GM12878 (cell line): ENCODE results near the gene PTPN14.

ENCODE experiments used
- FOXM1 ChIP-seq: IDR thresholded peaks from 2 replicates; pipeline ENCODE4 v1.6.1; 2012; ENCODE audit warnings: low read depth, mild to moderate bottlenecking, inconsistent platforms, low read length, moderate library complexity
- MXI1 ChIP-seq: fragments of 150-350 bp; IDR thresholded peaks from 2 replicates; pipeline ENCODE4 v1.6.1; 2011; ENCODE audit warnings: low read depth, mild to moderate bottlenecking, inconsistent platforms, low read length, improper control_type of control experiment
- NFXL1 ChIP-seq: fragments of 450-650 bp; IDR thresholded peaks from 2 replicates; pipeline ENCODE4 v1.6.1; 2017; ENCODE audit warnings: antibody characterized with exemption, mild to moderate bottlenecking, borderline replicate concordance
- POLR2A ChIP-seq: IDR thresholded peaks from 2 replicates; pipeline ENCODE4 v1.6.1; 2011; ENCODE audit warnings: low read depth, mild to moderate bottlenecking, low read length
- TBL1XR1 ChIP-seq: IDR thresholded peaks from 2 replicates; pipeline ENCODE4 v1.6.1; 2012; ENCODE audit warnings: low read depth, low read length, improper control_type of control experiment
- YY1 ChIP-seq: IDR thresholded peaks from 2 replicates; pipeline ENCODE4 v1.6.1; 2011; ENCODE audit warnings: low read depth, mild to moderate bottlenecking, low read length
- TF ChIP-seq, protein P1 (sequence below), 3 experiments: IDR thresholded peaks in 2 of 3; conservative IDR thresholded peaks in 1 of 3; 2 replicates each; pipeline ENCODE4 v1.5.1; 2011; ENCODE audit warnings: low read depth in 3 of 3, low read length in 3 of 3, mild to moderate bottlenecking in 3 of 3, control low read depth in 2 of 3, moderate library complexity in 2 of 3, inconsistent platforms in 1 of 3, mixed read lengths in 1 of 3; ENCODE audit not compliant: control insufficient read depth in 2 of 3, insufficient read depth in 1 of 3; ENCODE audit errors: extremely low read depth in 1 of 3
- TF ChIP-seq, protein P2 (sequence below): fragments of 450-650 bp; IDR thresholded peaks from 2 replicates; pipeline ENCODE4 v1.6.1; 2017; ENCODE audit warnings: mild to moderate bottlenecking, moderate library complexity

DNA sequence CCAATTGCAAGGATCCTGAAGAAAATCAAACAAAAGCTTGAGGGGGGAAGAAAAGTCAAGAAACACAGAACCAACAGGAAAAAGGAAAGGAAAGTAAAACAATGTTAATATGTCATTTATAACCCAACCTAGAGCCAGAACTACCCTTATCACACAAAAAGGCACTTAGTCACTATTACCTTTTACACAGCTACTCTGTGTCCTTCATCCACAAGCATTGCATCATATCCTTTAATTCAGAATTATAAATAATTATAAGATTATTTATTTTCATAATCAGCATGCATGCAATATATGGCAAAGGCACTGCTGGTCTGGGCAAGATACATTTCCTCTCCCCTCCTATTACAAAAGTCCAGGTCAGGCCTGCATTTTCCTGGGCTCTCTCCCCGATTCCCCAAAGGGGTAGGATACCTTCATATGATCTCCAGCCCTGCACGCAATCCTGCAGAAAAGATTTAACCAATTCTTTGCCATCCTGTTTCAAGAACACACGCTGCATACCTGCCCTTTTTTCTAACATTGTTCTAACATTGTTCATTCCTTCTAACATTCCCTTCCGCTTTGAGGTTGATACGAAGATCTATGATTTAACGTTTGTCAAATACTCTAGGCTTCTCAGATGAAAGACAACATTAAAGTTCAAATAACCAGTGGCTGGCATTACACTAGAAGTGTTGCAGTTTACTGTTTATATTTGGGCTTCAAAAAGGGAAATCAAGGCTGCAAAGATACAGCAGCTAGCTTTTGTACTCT, 4.3 kb downstream of the PTPN14 start:
- no peak for TF ChIP-seq POLR2A
- no peak for TF ChIP-seq NFXL1
- TF ChIP-seq, protein P1, sequence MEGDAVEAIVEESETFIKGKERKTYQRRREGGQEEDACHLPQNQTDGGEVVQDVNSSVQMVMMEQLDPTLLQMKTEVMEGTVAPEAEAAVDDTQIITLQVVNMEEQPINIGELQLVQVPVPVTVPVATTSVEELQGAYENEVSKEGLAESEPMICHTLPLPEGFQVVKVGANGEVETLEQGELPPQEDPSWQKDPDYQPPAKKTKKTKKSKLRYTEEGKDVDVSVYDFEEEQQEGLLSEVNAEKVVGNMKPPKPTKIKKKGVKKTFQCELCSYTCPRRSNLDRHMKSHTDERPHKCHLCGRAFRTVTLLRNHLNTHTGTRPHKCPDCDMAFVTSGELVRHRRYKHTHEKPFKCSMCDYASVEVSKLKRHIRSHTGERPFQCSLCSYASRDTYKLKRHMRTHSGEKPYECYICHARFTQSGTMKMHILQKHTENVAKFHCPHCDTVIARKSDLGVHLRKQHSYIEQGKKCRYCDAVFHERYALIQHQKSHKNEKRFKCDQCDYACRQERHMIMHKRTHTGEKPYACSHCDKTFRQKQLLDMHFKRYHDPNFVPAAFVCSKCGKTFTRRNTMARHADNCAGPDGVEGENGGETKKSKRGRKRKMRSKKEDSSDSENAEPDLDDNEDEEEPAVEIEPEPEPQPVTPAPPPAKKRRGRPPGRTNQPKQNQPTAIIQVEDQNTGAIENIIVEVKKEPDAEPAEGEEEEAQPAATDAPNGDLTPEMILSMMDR (IDR thresholded peaks at IDR 0.05 in 2 of 3, conservative IDR thresholded peaks at IDR 0.05 in 1 of 3; ENCODE audit: control insufficient read depth in 2 of 3, extremely low read depth in 1 of 3, insufficient read depth in 1 of 3, low read depth in 3 of 3, low read length in 3 of 3): no peak
- no peak for TF ChIP-seq YY1
- TF ChIP-seq, protein P2, sequence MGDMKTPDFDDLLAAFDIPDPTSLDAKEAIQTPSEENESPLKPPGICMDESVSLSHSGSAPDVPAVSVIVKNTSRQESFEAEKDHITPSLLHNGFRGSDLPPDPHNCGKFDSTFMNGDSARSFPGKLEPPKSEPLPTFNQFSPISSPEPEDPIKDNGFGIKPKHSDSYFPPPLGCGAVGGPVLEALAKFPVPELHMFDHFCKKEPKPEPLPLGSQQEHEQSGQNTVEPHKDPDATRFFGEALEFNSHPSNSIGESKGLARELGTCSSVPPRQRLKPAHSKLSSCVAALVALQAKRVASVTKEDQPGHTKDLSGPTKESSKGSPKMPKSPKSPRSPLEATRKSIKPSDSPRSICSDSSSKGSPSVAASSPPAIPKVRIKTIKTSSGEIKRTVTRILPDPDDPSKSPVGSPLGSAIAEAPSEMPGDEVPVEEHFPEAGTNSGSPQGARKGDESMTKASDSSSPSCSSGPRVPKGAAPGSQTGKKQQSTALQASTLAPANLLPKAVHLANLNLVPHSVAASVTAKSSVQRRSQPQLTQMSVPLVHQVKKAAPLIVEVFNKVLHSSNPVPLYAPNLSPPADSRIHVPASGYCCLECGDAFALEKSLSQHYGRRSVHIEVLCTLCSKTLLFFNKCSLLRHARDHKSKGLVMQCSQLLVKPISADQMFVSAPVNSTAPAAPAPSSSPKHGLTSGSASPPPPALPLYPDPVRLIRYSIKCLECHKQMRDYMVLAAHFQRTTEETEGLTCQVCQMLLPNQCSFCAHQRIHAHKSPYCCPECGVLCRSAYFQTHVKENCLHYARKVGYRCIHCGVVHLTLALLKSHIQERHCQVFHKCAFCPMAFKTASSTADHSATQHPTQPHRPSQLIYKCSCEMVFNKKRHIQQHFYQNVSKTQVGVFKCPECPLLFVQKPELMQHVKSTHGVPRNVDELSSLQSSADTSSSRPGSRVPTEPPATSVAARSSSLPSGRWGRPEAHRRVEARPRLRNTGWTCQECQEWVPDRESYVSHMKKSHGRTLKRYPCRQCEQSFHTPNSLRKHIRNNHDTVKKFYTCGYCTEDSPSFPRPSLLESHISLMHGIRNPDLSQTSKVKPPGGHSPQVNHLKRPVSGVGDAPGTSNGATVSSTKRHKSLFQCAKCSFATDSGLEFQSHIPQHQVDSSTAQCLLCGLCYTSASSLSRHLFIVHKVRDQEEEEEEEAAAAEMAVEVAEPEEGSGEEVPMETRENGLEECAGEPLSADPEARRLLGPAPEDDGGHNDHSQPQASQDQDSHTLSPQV: no peak
- no peak for TF ChIP-seq FOXM1
- TF ChIP-seq MXI1: no peak
- no peak for TF ChIP-seq TBL1XR1
